Testis (tissue), 2 donors: ENCODE measurements around the gene RERE.

ENCODE experiments used
- CTCF ChIP-seq, 3 experiments: fragments of 450-650 bp in 2 of 3; fragments of 200-600 bp in 1 of 3; sonication (generic) in 1 of 3; IDR thresholded peaks; one replicate each; pipeline ENCODE4 v1.5.1; 2016 to 2019; ENCODE audit warnings: antibody characterized with exemption in 3 of 3, mild to moderate bottlenecking in 2 of 3, moderate library complexity in 1 of 3
- POLR2A ChIP-seq: fragments of 450-650 bp; IDR thresholded peaks from one replicate; pipeline ENCODE4 v1.6.1; 2017; ENCODE audit warnings: antibody characterized with exemption, mild to moderate bottlenecking, moderate library complexity

GRCh38 chr1:8555582-8555981 lies 261.9 kb downstream of the RERE start:
- TF ChIP-seq CTCF (IDR thresholded peaks at IDR 0.05) (no peak), POLR2A (no peak)
